IMR-90 (cell line): ENCODE measurements around the gene CCNQ. TPM values are rescaled to one million over a fixed set of nuclear protein-coding genes. Genes with fewer than 3 reads are reported as not detected.
A peak's percentile ranks its signal among the peaks of the same experiment; 100 is the strongest.

Source experiments
- ATAC-seq: fragments of 200-7000 bp; cut with Tn5 transposase; 2 replicates; pipeline ENCODE4 v1.9.1; 2020; ENCODE audit warnings: low read depth, mild to moderate bottlenecking, moderate library complexity
- BruUV-seq: library from RNA; stranded (reverse); fragments of 400-500 nt; replicated peaks from 2 replicates; lab custom pipeline; 2021; lab: Mats Ljungman, UMichigan
- CTCF ChIA-PET: fragments of 300-600 bp; formaldehyde crosslinking; extraction: SDS; loops from one replicate; lab custom pipeline; 2021; ENCODE audit warnings: antibody characterized with exemption; lab: Yijun Ruan, JAX
- POLR2A ChIA-PET: fragments of 300-600 bp; sonication (Branson Sonifier 250); formaldehyde crosslinking; loops from one replicate; lab custom pipeline; 2022; ENCODE audit warnings: antibody characterized with exemption; ENCODE audit not compliant: unreplicated experiment; lab: Charles Lee
- DNase-seq: peaks from one replicate; pipeline ENCODE4 v3.0.0; 2013
- H2AFZ ChIP-seq: replicated peaks from 2 replicates; pipeline ENCODE3; 2013; ENCODE audit warnings: low read length, mild to moderate bottlenecking; ENCODE audit not compliant: poor library complexity
- H2AK5ac ChIP-seq: 2 replicates; pipeline ENCODE4 v1.6.1; 2013; ENCODE audit warnings: low read depth, low read length, inconsistent platforms
- H2AK9ac ChIP-seq: replicated peaks from 2 replicates; pipeline ENCODE3; 2013; ENCODE audit warnings: mild to moderate bottlenecking, low read depth, low read length, moderate library complexity; ENCODE audit not compliant: poor library complexity
- H2BK120ac ChIP-seq: 2 replicates; pipeline ENCODE4 v1.6.1; 2013; ENCODE audit warnings: low read depth, low read length, inconsistent platforms
- H2BK15ac ChIP-seq: 3 replicates; pipeline ENCODE4 v1.6.1; 2013; ENCODE audit warnings: low read depth, low read length, inconsistent platforms
- H2BK20ac ChIP-seq: 2 replicates; pipeline ENCODE4 v1.6.1; 2013; ENCODE audit warnings: low read depth, mild to moderate bottlenecking, inconsistent platforms, low read length, moderate library complexity
- H2BK5ac ChIP-seq: 2 replicates; pipeline ENCODE4 v1.6.1; 2013; ENCODE audit warnings: mild to moderate bottlenecking, low read depth, low read length, inconsistent platforms; ENCODE audit not compliant: poor library complexity, severe bottlenecking
- H3K14ac ChIP-seq: replicated peaks from 2 replicates; pipeline ENCODE4 v1.6.1; 2013; ENCODE audit warnings: low read depth, low read length, inconsistent platforms
- H3K18ac ChIP-seq: 2 replicates; pipeline ENCODE4 v1.6.1; 2013; ENCODE audit warnings: low read depth, low read length, control low read depth
- H3K23ac ChIP-seq: 2 replicates; pipeline ENCODE4 v1.6.1; 2013; ENCODE audit warnings: low read depth, low read length, inconsistent platforms
- H3K27ac ChIP-seq: 2 replicates; pipeline ENCODE4 v1.5.1; 2013; ENCODE audit warnings: mild to moderate bottlenecking, control low read depth, low read length; ENCODE audit not compliant: insufficient read depth
- H3K27me3 ChIP-seq: 2 replicates; pipeline ENCODE4 v1.6.1; 2013; ENCODE audit warnings: low read length; ENCODE audit not compliant: control insufficient read depth, insufficient read depth
- H3K36me3 ChIP-seq: 2 replicates; pipeline ENCODE4 v1.6.1; 2013; ENCODE audit warnings: low read length, mixed read lengths; ENCODE audit not compliant: control insufficient read depth, insufficient read depth
- H3K4ac ChIP-seq: 2 replicates; pipeline ENCODE4 v1.6.1; 2013; ENCODE audit warnings: low read depth, low read length, inconsistent platforms
- H3K4me1 ChIP-seq: 2 replicates; pipeline ENCODE4 v1.6.1; 2013; ENCODE audit warnings: low read length, mixed read lengths; ENCODE audit not compliant: control insufficient read depth, insufficient read depth
- H3K4me2 ChIP-seq: 2 replicates; pipeline ENCODE4 v1.6.1; 2013; ENCODE audit warnings: low read depth, mild to moderate bottlenecking, control low read depth, low read length, moderate library complexity
- H3K4me3 ChIP-seq: 2 replicates; pipeline ENCODE4 v1.5.1; 2013; ENCODE audit warnings: low read depth, mild to moderate bottlenecking, control low read depth, low read length, moderate library complexity; ENCODE audit not compliant: insufficient read depth
- H3K56ac ChIP-seq: 2 replicates; pipeline ENCODE4 v1.6.1; 2013; ENCODE audit warnings: low read length, inconsistent platforms; ENCODE audit not compliant: insufficient read depth; ENCODE audit errors: extremely low read depth
- H3K79me1 ChIP-seq, 2 experiments: 2 replicates each; pipeline ENCODE4 v1.6.1; 2013; ENCODE audit warnings: low read length in 2 of 2, inconsistent platforms in 1 of 2, low read depth in 1 of 2
- H3K9ac ChIP-seq: 2 replicates; pipeline ENCODE4 v1.6.1; 2013; ENCODE audit warnings: low read depth, low read length, control low read depth
- H3K9me1 ChIP-seq: 2 replicates; pipeline ENCODE4 v1.6.1; 2013; ENCODE audit warnings: low read length, inconsistent platforms; ENCODE audit not compliant: insufficient read depth
- H3K9me3 ChIP-seq: 2 replicates; pipeline ENCODE4 v1.6.1; 2013; ENCODE audit warnings: low read length; ENCODE audit not compliant: control insufficient read depth, insufficient read depth
- H4K20me1 ChIP-seq: 2 replicates; pipeline ENCODE4 v1.6.1; 2013; ENCODE audit warnings: low read length, inconsistent platforms; ENCODE audit not compliant: insufficient read depth
- H4K5ac ChIP-seq: 2 replicates; pipeline ENCODE4 v1.6.1; 2013; ENCODE audit warnings: mild to moderate bottlenecking, low read depth, low read length, control low read depth
- H4K8ac ChIP-seq, 2 experiments: 2 replicates each; pipeline ENCODE4 v1.6.1; 2013; ENCODE audit warnings: low read depth in 2 of 2, low read length in 2 of 2, control low read depth in 1 of 2, inconsistent platforms in 1 of 2
- H4K91ac ChIP-seq: 2 replicates; pipeline ENCODE4 v1.6.1; 2013; ENCODE audit warnings: low read depth, low read length, inconsistent platforms; ENCODE audit not compliant: insufficient read depth
- CHD1 ChIP-seq: IDR thresholded peaks from 2 replicates; pipeline ENCODE4 v1.6.1; 2012; ENCODE audit warnings: low read depth, low read length, improper control_type of control experiment
- MAZ ChIP-seq: IDR thresholded peaks from 2 replicates; pipeline ENCODE4 v1.6.1; 2012; ENCODE audit warnings: low read depth, mild to moderate bottlenecking, low read length, improper control_type of control experiment, moderate library complexity, borderline replicate concordance
- MXI1 ChIP-seq: IDR thresholded peaks from 2 replicates; pipeline ENCODE4 v1.6.1; 2012; ENCODE audit warnings: low read depth, mild to moderate bottlenecking, low read length, moderate library complexity, borderline replicate concordance
- WGBS, 2 experiments: methylation state at CpG; one replicate each; pipeline versions ENCODE4 v1.1.5 to v1.1.7; 2013; ENCODE audit warnings: missing lambda C conversion rate in 2 of 2; ENCODE audit not compliant: insufficient read length in 1 of 2; ENCODE audit errors: extremely low coverage in 2 of 2; 5-methylcytosine and 5-hydroxymethylcytosine counted together
- dilution Hi-C: fragments of 300-500 bp; cut with HindIII; formaldehyde crosslinking; loops from one replicate; pipeline ENCODE4 v1.14.3; 2018; ENCODE audit warnings: low sequenced_read_pairs; ENCODE audit not compliant: unreplicated experiment
- in situ Hi-C: fragments of 300-500 bp; cut with MboI; formaldehyde crosslinking; loops from 3 replicates; pipeline ENCODE4 v1.14.3; 2019; ENCODE audit warnings: low sequenced_read_pairs, inconsistent platforms, mixed read lengths
- intact Hi-C: fragments of 100-400 bp; cut with micrococcal nuclease; formaldehyde crosslinking; loops from 2 replicates; pipeline ENCODE4 v1.10.0; 2022
- polyA plus RNA-seq, 3 experiments: library from polyadenylated mRNA; depleted of rRNA; stranded (reverse); fragments of >200 nt; gene quantifications; 2 replicates each; pipeline ENCODE4 v1.2.3, GENCODE V29; 2012; ENCODE audit warnings: low replicate concordance in 1 of 3
- total RNA-seq: library from RNA; depleted of rRNA; stranded (reverse); fragments of >200 nt; gene quantifications from 2 replicates; pipeline ENCODE4 v1.2.3, GENCODE V29; 2012

Gene CCNQ
- total and polyA plus RNA-seq, 2 of the 4 experiments (the other 2 are of a cell fraction): 27.6 to 35.2 TPM

- POLR2A ChIA-PET: no interaction called here
- TF ChIP-seq MAZ: no peak
- TF ChIP-seq CHD1: no peak
- no peak for TF ChIP-seq MXI1
- dilution Hi-C loops: no loop called here
Measured at GRCh38 chrX:153601511-153602110, 2.7 kb upstream of the CCNQ start.

More at GRCh38 chrX:153601511-153602110, 2.7 kb upstream of the CCNQ start:
- Histone ChIP-seq H2BK5ac (no peak overlapping the region), H3K27ac (no peak overlapping the region), H4K5ac (no peak overlapping the region), H3K9me1 (no peaks in the 10 kb centered on the region), H3K4me1 (0 out of 2 replicates have a peak, but pooled peaks cover 3% of the 10 kb centered on the region), H3K9ac (no peak overlapping the region), H3K18ac (no peak overlapping the region), H2BK15ac (no peak overlapping the region), H4K91ac (no peak overlapping the region), H3K36me3 (no peaks in the 10 kb centered on the region; the same call in 1 of the 2 replicates), H3K27me3 (no peaks in the 10 kb centered on the region; the same call in 1 of the 2 replicates), H2AFZ (no peak overlapping the region), H2BK120ac (no peak overlapping the region), H3K79me1 (peaks cover 6 to 16% of the 10 kb centered on the region in 2 experiments; a peak in 3 of 4 replicates), H3K4me3 (no peak overlapping the region), H4K8ac (no peak overlapping the region), H3K9me3 (peaks cover 2% of the 10 kb centered on the region; the same call in 1 of the 2 replicates), H3K23ac (no peak overlapping the region), H3K4ac (no peak overlapping the region), H2AK5ac (no peak overlapping the region), H3K56ac (no peak overlapping the region), H4K20me1 (peaks cover 17% of the 10 kb centered on the region; the same call in 1 of the 2 replicates), H2BK20ac (no peak overlapping the region), H2AK9ac (peak overlapping the region; percentile 42), H3K4me2 (no peak overlapping the region), H3K14ac (no peak overlapping the region)
- DNase-seq (no peak), ATAC-seq (no peak)
- BruUV-seq: no TSS peak
- CTCF ChIA-PET: no interaction called here
- intact Hi-C loops: no loop called here
- in situ Hi-C loops: no loop called here
- WGBS, 2 experiments: 81% methylated on average over 4 of the region's 12 CpGs; no CpG with 5 or more reads in 1 of the 2 experiments
